BE2C (cell line): Measurements from ENCODE around the gene GFOD1.

Source experiments
- DNase-seq: peaks from one replicate; pipeline ENCODE4 v3.0.0-alpha.2; 2020
- H3K27me3 ChIP-seq: fragments of 250-450 bp; sonication (Bioruptor Pico); 2 replicates; pipeline ENCODE4 v1.5.1; 2020; ENCODE audit warnings: mild to moderate bottlenecking
- H3K36me3 ChIP-seq: fragments of 250-450 bp; sonication (Bioruptor Pico); 2 replicates; pipeline ENCODE4 v1.5.1; 2020; ENCODE audit warnings: mild to moderate bottlenecking
- H3K4me1 ChIP-seq: fragments of 250-450 bp; sonication (Bioruptor Pico); 2 replicates; pipeline ENCODE4 v1.5.1; 2020
- H3K4me3 ChIP-seq: 2 replicates; pipeline ENCODE4 v1.5.1; 2011; ENCODE audit warnings: low read depth, low read length
- H3K9me3 ChIP-seq: fragments of 250-450 bp; sonication (Bioruptor Pico); 2 replicates; pipeline ENCODE4 v1.5.1; 2020
- CTCF ChIP-seq: IDR thresholded peaks from 2 replicates; pipeline ENCODE4 v1.5.1; 2012; ENCODE audit warnings: mild to moderate bottlenecking, low read depth, low read length

Gene GFOD1

GRCh38 chr6:13339863-13340630, 147.4 kb downstream of the GFOD1 start:
- no peak for TF ChIP-seq CTCF
- Histone ChIP-seq H3K9me3 (no peaks in the 10 kb centered on the region), H3K27me3 (no peaks in the 10 kb centered on the region), H3K4me3 (no peak overlapping the region), H3K36me3 (no peaks in the 10 kb centered on the region), H3K4me1 (no peaks in the 10 kb centered on the region)
- no peak for DNase-seq

- no peak overlapping the region for H3K4me3 ChIP-seq
- no peaks in the 10 kb centered on the region for H3K36me3 ChIP-seq
- no peak for DNase-seq
- H3K27me3 ChIP-seq: no peaks in the 10 kb centered on the region
- no peaks in the 10 kb centered on the region for H3K9me3 ChIP-seq
- TF ChIP-seq CTCF: no peak
- H3K4me1 ChIP-seq: peaks cover 4% of the 10 kb centered on the region; the same call in 1 of the 2 replicates
Measured at GRCh38 chr6:13338038-13338437, 149.4 kb downstream of the GFOD1 start.

GRCh38 chr6:13336553-13336952, 150.8 kb downstream of the GFOD1 start:
- no peaks in the 10 kb centered on the region for H3K9me3 ChIP-seq
- H3K4me3 ChIP-seq: no peak overlapping the region
- H3K4me1 ChIP-seq: peaks cover 4% of the 10 kb centered on the region; the same call in 1 of the 2 replicates
- TF ChIP-seq CTCF: peak; percentile 92
- peak; percentile 79 for DNase-seq
- H3K27me3 ChIP-seq: no peaks in the 10 kb centered on the region
- H3K36me3 ChIP-seq: no peaks in the 10 kb centered on the region

- H3K4me3 ChIP-seq: no peak overlapping the region
- peak; percentile 35 for DNase-seq
- H3K27me3 ChIP-seq: no peaks in the 10 kb centered on the region
- no peak for TF ChIP-seq CTCF
- H3K9me3 ChIP-seq: no peaks in the 10 kb centered on the region
- H3K4me1 ChIP-seq: peaks cover 4% of the 10 kb centered on the region; the same call in 1 of the 2 replicates
- H3K36me3 ChIP-seq: no peaks in the 10 kb centered on the region
Measured at GRCh38 chr6:13334953-13335352, 152.4 kb downstream of the GFOD1 start.

GRCh38 chr6:13332349-13332706, 155.1 kb downstream of the GFOD1 start:
- peaks cover 4% of the 10 kb centered on the region; the same call in 1 of the 2 replicates for H3K4me1 ChIP-seq
- H3K4me3 ChIP-seq: no peak overlapping the region
- H3K27me3 ChIP-seq: no peaks in the 10 kb centered on the region
- TF ChIP-seq CTCF: no peak
- H3K9me3 ChIP-seq: no peaks in the 10 kb centered on the region
- DNase-seq: no peak
- no peaks in the 10 kb centered on the region for H3K36me3 ChIP-seq
